ENCODE results near the gene ANP32B.

ANP32B gene

DNA sequence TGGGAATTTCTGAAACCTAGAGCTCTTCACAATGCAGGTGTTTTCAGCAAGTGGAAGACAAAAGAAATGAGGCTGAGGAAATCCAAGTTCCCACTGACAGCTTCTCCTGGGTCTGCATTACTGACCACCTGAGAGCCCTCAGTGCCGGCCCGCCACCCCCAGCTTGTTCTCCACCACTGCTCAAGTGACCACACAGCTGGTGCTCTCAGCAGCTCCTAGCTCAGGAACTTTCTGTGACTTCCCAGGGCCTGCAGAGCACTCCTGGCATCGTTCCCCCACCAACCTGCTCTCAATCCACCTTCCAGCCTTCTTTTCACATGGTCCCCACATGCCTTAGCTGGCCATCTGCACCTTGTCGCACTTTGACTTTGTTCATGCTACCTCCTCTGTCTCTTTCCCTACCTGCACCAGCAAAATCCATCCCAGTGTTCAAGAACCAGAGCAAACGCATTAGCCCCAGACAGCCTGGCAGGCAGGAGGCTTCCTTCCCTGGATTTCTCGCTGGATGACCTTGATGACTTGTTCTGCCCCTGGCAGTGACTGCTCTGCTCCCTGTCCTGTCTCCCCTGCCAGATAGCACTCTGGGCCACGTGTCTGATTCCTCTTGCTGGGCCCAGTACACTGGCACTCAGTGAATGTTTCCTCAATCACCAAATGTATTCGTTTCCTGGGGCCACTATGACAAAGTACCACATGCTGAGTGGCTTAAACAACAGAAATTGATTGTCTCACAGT lies 38.3 kb downstream of the ANP32B start:
- in situ Hi-C loops (cut with MboI; ENCODE audit: low sequenced_read_pairs) = no loop called here

DNA sequence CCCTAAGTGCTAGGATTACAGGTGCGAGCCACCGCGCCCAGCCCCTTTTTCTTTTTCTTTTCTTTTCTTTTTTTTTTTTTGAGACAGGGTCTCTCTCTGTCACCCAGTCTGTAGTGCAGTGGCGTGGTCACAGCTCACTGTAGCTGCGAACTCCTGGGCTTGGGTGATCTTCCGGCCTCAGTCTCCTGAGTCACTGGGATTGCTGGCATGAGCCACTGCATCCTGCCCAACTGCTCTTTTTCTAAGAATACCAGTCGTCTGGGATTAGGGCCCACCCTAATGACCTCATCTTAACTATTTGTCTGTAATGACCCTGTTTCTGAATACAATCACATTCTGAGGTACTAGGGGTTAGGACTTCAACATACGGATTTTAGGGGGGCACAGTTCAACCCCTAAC lies 39.3 kb downstream of the ANP32B start:
- in situ Hi-C loops (cut with MboI; ENCODE audit: low sequenced_read_pairs) = no loop called here

DNA sequence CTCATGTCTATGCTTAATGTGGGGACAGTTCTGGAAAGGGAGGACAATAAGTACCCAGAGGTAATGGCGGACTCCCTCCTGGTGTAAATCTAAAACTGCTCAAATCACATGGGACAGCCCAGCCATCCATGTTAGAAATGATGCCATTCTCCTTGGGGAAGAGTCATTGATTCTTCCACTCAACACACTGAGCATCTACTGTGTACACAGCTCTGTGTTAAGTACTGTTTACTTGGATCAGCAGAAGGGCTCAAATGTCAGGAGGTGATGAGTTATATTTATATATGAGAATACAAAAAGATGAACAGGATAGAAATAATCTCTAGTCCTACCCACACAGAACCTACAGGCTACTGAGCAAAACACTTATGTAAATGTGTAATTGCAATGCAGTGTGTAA lies 41.6 kb downstream of the ANP32B start:
- in situ Hi-C loops (cut with MboI; ENCODE audit: low sequenced_read_pairs) = no loop called here

DNA sequence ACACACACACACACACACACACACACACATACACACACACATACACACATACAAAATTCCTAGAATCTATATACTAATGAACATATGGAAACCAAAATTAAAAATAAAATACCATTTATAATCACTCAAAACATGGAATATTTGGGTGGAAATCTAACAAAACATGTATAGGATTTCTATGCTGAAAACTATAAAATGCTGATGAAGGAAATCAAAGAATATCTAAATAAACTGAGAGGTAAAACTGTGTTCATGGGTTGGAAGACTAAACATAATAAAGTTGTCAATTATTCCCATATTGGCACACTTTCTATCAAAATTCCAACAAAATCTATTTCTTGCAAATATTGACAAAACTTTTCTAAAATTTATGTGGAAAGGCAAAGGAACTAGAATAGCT lies 48.0 kb downstream of the ANP32B start:
- in situ Hi-C loops (cut with MboI; ENCODE audit: low sequenced_read_pairs) = no loop called here

DNA sequence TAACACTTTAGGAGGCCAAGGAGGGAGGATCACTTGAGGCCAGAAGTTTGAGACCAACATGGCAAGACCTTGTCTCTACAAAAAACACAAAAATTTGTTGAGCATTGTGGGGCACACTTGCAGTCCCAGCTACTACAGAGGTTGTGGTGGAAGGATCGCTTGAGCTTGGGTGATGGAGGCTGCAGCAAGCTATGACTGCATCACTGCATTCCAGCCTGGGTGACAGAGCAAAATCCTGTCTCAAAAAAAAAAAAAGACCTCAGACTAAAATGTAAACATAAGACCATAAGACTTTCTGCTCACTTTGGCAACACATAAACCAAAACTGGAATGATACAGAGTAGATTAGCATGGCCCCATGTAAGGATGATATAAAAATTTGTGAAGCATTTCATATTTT lies 48.8 kb downstream of the ANP32B start:
- in situ Hi-C loops (cut with MboI; ENCODE audit: low sequenced_read_pairs) = no loop called here

DNA sequence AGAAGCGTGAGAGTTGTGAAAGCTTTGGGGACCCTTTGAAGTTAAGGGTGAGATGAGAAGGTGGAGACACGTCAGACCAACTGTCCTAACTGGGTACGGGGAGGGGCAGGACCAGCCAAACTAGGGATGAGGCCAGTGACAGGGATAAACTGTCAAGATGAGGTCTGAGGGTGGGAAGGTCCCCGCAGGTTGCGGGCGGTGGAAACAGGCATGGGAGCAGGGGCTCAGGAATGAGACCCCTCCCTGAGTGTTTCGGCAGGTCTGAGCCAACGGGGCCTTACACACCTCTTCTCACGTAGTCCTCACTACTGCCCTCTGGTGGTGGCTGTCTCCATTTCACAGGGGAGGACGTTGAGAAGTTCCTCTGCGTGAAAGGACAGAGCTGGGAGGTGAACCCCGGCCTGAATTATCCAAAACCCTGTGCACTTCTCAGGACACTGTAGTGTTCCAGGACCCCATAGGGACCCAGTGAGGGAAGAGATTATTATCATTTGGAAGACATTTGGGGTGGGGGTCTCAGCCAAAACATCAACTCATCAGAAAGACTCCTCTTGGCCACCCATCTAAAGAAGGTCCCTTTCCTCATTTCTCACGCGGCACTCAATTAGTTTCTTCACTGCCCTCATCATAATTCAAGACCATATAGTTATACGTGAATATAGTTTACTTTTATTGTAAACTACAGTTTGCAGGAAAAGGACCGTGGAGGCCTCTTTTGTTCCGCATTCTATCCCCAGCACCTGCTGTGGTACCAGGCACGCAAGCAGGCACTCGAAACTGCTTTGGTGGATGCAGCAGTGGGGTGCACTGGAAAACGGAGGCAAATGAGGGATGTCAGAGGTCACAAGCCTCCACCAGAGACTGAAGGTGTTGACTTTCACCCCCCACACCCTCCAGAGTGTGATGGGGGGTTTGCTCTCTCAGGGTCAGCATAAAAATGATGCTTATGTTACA lies 51.7 kb downstream of the ANP32B start:
- in situ Hi-C loops (cut with MboI; ENCODE audit: low sequenced_read_pairs) = no loop called here

DNA sequence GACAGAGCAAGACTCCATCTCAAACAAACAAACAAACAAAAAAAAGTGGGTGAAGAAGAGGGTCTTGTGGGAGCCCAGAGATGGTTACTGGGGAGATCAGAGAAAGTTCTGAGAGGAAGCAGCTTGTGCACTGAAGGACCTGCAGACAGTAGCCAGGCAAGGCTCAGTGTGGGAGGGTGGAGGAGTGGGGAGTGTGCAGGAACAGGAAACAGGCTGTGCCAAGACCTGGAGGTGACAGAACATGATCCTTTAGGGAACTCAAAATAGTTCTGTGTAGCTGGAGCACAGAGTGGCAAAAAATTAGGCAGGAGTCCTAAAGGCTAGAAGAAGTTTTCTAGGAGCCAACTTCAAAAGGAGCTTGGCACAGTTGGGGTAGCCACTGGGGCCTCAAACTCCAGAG lies 54.2 kb downstream of the ANP32B start:
- in situ Hi-C loops (cut with MboI; ENCODE audit: low sequenced_read_pairs) = no loop called here

DNA sequence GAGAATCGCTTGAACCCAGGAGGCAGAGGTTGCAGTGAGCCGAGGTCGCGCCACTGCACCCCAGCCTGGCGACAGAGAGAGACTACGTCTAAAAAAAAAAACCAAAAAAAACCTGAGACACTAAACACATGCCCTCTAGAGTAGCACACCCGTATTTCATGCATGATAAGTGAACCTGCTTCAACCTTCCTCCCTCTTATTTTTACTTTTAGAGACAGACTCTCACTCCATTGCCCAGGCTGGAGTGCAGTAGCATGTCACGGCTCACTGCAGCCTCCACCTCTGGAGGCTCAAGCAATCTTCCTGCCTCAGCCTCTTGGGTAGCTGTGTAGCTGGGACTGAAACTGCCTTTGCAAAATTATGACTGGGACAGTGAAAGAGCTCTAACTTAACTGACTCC lies 55.8 kb downstream of the ANP32B start:
- in situ Hi-C loops (cut with MboI; ENCODE audit: low sequenced_read_pairs) = no loop called here

DNA sequence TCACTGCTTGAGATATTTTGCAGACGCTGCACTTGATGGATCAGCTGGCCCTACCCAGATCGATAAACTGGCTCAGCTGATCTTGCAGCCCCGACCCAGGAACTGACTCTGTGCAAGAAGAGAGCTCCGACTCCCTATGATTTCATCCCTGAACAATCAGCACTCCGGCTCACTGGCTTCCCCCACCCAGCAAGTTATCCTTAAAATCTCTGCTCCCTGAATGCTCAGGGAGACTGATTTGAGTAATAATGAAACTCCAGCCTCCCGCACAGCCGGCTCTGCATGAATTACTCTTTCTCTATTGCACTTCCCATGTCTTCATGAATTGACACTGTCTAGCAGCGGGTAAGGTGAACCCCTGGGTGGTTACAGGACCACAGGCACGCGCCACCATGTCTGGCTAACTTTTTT lies 56.5 kb downstream of the ANP32B start:
- in situ Hi-C loops (cut with MboI; ENCODE audit: low sequenced_read_pairs) = no loop called here

DNA sequence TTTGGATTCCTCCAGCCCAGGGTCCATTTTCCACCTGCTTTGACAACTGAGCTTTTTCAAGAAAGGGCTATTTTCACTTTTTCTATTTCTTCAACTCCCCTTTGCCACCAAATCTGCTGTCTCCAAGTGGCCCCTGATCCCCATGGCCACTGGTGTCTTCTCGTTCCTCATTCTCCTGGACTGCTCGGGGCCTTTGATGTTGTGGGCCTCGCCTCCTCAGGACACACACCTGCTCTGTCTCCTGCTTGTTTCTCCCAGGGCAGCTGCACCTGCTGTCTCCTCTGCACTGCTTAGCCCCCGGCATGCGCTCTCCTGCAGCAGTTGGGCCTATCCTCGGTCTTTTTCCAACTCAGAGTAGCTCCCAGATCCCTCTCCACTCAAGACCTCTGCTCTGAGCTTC lies 57.1 kb downstream of the ANP32B start:
- in situ Hi-C loops (cut with MboI; ENCODE audit: low sequenced_read_pairs) = no loop called here

DNA sequence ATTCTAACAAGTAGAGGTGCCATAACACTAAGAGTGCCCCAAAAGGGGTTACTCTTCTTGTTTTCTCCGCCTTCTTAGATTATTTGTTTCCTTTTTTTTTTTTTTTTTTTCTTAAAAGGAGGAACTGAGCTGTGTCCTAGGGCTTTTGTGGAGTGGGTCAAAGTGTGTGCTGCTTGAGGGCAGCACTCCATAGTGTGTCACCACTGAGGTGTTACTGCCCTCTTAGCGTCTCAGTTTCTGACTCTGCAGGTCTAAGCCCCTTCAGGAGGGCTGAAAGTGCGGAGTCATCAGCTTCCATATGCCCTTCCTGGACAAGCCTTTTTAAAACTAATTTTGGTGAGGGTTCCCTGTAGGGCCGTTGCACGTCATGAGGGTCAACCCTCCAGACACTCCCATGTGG lies 60.8 kb downstream of the ANP32B start:
- in situ Hi-C loops (cut with MboI; ENCODE audit: low sequenced_read_pairs) = no loop called here

DNA sequence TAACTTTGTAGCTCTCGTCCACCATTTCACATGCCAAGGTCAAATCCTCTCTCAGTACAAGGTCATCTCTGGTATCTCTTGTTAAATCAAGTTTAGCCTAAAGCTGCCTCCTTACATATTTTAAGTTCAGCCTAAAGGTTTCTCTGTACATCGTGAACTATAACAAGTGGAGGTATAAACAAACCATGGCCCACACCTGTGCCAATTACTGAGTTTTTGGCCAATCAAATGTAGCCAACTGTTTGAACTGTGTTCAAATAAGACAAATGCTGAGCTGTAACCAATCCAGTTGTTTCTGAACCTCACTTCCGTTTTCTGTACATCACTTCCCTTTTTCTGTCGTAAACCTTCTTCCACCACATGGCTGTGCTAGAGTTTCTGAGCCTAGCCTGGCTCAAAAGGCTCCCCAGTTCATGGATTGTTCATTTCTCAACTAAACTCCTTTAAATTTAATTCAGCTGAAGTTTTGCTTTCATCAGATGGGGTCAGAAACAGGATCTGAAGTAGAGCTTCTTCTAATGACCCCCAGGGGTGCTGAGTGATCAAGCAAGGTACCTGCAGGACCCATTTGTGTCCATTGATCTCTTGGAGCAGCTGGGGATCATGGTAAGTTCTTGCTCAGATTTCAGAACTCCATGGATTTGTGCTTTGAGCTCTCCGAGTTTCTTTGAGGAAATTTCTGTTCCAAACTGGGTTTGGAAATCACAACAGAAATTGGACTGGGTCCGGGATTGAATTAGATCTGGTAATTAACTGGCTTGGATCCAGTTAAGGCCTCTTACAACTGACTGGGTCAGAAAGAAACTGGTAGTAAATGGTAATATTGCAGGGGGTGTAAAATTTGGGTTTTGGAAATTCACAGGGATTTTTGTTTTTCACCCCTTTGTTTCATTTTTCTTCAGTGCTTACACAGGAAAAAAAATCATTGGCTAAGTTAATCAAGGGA lies 62.4 kb downstream of the ANP32B start:
- in situ Hi-C loops (cut with MboI; ENCODE audit: low sequenced_read_pairs) = no loop called here

DNA sequence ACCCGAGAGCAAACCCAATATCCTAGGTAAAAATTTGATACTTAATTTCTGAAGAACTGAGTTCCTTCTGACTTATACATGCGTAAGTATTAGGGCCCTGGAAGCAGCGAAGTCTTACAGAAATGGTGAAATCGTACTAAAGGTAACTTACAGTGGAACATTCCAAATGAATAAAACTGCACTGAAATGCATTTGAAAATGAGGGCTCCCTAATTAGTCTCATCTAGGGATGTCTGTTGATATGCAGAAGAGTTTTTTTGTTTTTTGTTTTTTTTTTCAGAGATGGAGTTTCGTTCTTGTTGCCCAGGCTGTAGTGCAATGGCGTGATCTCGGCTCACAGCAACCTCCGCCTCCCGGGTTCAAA lies 63.0 kb downstream of the ANP32B start:
- in situ Hi-C loops (cut with MboI; ENCODE audit: low sequenced_read_pairs) = no loop called here

DNA sequence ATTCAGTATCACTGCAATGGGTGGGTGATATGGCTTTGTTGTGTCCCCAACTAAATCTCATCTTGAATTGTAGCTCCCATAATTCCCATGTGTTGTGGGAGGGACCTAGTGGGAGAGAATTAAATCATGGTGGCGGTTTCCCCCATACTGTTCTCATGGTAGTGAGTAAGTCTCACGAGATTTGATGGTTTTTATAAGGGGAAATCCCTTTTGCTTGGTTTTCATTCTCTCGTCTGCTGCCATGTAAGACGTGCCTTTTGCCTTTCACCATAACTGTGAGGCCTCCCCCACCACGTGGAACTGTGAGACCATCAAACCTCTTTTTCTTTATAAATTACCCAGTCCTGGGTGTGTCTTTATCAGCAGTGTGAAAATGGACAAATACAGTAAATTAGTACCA lies 63.9 kb downstream of the ANP32B start:
- in situ Hi-C loops (cut with MboI; ENCODE audit: low sequenced_read_pairs) = no loop called here

DNA sequence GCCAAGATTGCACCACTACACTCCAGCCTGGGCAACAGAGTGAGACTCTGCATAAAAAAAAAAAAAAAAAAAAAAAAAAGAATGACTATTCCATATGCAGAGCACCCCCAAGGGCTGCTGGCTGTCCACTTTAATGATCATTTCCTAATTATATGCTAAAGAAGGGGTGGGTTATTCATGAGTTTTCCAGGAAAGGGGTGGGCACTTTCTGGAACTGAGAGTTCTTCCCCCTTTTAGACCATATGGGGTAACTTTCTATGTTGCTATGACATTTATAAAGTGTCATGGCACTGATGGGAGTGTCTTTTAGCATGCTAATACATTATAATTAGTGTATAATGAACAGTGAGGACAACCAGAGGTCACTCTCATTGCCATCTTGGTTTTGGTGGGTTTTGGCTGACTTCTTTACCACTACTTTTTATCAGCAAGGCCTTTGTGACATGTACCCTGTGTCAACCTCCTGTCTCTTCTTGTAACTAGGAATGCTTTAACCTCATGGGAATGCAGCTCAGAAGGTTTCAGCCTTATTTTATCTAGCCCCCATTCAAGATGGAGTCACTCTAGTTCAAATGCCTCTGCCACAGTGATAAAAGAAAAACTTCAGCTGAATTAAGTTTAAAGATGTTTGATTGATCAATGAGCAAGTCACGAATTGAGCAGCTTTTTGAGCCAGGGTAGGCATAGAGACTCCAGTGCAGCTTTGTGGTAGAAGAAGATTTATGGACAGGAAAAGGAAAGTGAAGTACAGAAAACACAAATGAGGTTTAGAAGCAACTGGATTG lies 66.3 kb downstream of the ANP32B start:
- in situ Hi-C loops (cut with MboI; ENCODE audit: low sequenced_read_pairs) = no loop called here

DNA sequence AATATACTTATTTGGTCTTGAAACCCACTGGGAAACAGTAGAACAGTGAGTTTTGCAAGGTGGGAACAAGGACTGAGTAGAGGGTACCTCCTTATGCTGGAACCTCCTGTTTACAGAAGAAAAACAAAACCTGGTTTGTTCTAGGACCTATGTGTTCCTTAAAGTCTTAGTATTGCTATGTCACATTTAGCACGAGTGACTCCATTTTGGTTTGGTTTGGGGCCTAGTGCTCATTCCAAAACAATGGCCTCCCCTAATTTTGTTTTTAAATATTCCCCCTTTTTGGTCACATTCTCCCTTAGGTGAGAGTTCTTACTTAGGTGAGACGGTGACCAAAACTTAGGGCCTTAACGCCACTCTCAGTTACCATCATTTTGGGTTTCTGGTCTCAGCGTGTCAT lies 67.2 kb downstream of the ANP32B start:
- in situ Hi-C loops (cut with MboI; ENCODE audit: low sequenced_read_pairs) = no loop called here

DNA sequence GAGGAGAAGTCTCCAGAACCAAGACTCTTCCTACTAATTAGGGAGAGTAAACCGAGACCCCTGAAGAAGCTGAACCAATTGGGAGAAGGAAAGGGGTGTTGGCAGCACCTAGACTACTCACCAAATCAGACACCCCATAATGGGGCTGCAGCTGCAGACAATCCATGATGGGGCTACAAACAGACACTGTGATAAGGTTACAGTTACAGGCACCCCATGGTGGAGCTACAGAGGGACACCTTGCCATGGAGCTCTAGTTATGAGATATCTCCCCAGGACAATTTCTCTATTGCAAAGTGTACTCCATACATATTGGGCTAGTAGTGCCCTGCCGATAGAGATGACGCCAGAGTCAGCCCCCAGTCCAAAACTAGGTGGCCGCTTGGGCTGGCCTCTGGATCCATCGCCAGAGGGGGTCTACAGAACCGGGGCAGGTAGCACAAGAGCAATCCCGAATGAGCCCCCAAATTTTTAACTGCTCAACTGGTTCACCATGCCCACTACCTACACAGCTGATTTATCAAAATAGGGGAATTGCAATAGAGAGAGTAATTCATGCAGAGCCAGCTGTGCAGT lies 71.3 kb downstream of the ANP32B start:
- in situ Hi-C loops (cut with MboI; ENCODE audit: low sequenced_read_pairs) = no loop called here

DNA sequence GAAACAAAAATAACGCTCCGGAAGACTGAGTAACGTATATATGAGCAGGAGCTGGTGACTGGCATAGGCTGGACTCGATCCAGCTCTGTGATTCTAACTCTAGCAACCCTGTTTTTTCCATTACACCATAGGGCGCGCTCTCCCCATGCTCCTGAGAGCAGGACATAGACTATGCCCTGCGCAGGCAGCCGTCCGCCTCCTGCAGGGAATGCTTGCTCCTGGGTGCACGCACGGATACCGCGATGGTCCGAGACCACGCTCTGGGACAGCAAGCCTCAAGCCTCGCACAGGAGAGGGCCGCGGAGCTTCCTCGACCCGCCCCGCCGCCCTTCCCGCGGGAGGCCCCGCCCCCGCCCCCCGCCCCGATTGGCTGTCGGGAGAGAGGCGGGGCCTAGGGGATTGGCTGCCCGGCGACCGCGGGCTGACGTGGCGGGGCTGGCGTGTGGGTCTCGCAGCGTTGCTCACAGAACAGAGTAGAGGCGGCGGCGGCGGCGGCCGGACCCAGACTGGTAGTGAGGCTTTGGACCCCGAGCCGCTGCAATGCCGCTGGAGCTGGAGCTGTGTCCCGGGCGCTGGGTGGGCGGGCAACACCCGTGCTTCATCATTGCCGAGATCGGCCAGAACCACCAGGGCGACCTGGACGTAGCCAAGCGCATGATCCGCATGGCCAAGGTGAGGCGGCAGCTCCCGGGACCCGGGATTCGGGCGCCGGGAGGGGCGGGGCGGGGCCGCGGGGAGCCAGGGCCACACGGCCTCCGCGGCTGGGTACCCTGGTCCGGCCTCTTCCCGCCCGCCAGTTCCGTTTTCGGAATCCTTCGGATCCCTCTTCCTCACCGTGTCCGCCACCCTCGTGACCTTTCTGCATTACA lies 73.4 kb downstream of the ANP32B start, which contains the start of gene NANS:
NANS (plus strand) TSS at position 464 of the 869 bp plus-strand sequence; CDS start at position 541, 77 bp downstream.
- in situ Hi-C loops (cut with MboI; ENCODE audit: low sequenced_read_pairs) = no loop called here
